ENCODE results near the gene POLR2J3.
"Not testable (repeated sequence)": the region's sequence is repeated elsewhere in the genome, so short reads cannot be mapped to it uniquely, and the experiment has no call there.

The POLR2J3 gene

GRCh38 chr7:102517550-102518147 lies 54.7 kb downstream of the POLR2J3 start, which contains the start of gene RASA4B:
RASA4B (minus strand) TSS chr7:102517777; CDS start chr7:102517710, 67 bp downstream.
- DNase-seq = not testable (repeated sequence)
